ENCODE results near the gene DTNA. TPM values are rescaled to one million over a fixed set of nuclear protein-coding genes. Genes with fewer than 3 reads are reported as not detected.

Gene DTNA
- total and polyA plus RNA-seq, 2 of the 8 experiments (the other 6 are each of a cell fraction or from before 2014, with no cell fraction given), result 30.2 to 32.7 TPM

- TF ChIP-seq, protein P1, sequence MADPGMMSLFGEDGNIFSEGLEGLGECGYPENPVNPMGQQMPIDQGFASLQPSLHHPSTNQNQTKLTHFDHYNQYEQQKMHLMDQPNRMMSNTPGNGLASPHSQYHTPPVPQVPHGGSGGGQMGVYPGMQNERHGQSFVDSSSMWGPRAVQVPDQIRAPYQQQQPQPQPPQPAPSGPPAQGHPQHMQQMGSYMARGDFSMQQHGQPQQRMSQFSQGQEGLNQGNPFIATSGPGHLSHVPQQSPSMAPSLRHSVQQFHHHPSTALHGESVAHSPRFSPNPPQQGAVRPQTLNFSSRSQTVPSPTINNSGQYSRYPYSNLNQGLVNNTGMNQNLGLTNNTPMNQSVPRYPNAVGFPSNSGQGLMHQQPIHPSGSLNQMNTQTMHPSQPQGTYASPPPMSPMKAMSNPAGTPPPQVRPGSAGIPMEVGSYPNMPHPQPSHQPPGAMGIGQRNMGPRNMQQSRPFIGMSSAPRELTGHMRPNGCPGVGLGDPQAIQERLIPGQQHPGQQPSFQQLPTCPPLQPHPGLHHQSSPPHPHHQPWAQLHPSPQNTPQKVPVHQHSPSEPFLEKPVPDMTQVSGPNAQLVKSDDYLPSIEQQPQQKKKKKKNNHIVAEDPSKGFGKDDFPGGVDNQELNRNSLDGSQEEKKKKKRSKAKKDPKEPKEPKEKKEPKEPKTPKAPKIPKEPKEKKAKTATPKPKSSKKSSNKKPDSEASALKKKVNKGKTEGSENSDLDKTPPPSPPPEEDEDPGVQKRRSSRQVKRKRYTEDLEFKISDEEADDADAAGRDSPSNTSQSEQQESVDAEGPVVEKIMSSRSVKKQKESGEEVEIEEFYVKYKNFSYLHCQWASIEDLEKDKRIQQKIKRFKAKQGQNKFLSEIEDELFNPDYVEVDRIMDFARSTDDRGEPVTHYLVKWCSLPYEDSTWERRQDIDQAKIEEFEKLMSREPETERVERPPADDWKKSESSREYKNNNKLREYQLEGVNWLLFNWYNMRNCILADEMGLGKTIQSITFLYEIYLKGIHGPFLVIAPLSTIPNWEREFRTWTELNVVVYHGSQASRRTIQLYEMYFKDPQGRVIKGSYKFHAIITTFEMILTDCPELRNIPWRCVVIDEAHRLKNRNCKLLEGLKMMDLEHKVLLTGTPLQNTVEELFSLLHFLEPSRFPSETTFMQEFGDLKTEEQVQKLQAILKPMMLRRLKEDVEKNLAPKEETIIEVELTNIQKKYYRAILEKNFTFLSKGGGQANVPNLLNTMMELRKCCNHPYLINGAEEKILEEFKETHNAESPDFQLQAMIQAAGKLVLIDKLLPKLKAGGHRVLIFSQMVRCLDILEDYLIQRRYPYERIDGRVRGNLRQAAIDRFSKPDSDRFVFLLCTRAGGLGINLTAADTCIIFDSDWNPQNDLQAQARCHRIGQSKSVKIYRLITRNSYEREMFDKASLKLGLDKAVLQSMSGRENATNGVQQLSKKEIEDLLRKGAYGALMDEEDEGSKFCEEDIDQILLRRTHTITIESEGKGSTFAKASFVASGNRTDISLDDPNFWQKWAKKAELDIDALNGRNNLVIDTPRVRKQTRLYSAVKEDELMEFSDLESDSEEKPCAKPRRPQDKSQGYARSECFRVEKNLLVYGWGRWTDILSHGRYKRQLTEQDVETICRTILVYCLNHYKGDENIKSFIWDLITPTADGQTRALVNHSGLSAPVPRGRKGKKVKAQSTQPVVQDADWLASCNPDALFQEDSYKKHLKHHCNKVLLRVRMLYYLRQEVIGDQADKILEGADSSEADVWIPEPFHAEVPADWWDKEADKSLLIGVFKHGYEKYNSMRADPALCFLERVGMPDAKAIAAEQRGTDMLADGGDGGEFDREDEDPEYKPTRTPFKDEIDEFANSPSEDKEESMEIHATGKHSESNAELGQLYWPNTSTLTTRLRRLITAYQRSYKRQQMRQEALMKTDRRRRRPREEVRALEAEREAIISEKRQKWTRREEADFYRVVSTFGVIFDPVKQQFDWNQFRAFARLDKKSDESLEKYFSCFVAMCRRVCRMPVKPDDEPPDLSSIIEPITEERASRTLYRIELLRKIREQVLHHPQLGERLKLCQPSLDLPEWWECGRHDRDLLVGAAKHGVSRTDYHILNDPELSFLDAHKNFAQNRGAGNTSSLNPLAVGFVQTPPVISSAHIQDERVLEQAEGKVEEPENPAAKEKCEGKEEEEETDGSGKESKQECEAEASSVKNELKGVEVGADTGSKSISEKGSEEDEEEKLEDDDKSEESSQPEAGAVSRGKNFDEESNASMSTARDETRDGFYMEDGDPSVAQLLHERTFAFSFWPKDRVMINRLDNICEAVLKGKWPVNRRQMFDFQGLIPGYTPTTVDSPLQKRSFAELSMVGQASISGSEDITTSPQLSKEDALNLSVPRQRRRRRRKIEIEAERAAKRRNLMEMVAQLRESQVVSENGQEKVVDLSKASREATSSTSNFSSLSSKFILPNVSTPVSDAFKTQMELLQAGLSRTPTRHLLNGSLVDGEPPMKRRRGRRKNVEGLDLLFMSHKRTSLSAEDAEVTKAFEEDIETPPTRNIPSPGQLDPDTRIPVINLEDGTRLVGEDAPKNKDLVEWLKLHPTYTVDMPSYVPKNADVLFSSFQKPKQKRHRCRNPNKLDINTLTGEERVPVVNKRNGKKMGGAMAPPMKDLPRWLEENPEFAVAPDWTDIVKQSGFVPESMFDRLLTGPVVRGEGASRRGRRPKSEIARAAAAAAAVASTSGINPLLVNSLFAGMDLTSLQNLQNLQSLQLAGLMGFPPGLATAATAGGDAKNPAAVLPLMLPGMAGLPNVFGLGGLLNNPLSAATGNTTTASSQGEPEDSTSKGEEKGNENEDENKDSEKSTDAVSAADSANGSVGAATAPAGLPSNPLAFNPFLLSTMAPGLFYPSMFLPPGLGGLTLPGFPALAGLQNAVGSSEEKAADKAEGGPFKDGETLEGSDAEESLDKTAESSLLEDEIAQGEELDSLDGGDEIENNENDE (IDR thresholded peaks at IDR 0.05; ENCODE audit: insufficient replicate concordance, low read length), result no peak
- no peak for TF ChIP-seq HDAC6 (IDR thresholded peaks at IDR 0.05; ENCODE audit: low read depth, low read length)
- TF ChIP-seq, protein P2, sequence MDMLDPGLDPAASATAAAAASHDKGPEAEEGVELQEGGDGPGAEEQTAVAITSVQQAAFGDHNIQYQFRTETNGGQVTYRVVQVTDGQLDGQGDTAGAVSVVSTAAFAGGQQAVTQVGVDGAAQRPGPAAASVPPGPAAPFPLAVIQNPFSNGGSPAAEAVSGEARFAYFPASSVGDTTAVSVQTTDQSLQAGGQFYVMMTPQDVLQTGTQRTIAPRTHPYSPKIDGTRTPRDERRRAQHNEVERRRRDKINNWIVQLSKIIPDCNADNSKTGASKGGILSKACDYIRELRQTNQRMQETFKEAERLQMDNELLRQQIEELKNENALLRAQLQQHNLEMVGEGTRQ (IDR thresholded peaks at IDR 0.05; ENCODE audit: low read length), result no peak
- TF ChIP-seq EP300 (IDR thresholded peaks at IDR 0.05; ENCODE audit: borderline replicate concordance in 1 of 2, low read depth in 2 of 2, low read length in 2 of 2), result no peak
- TF ChIP-seq ZNF274 (IDR thresholded peaks at IDR 0.05; ENCODE audit: borderline replicate concordance, extremely low read depth, low read length), result no peak
- no peak for TF ChIP-seq RAD21 (IDR thresholded peaks at IDR 0.05 in 1 of 2, conservative IDR thresholded peaks at IDR 0.05 in 1 of 2; ENCODE audit: low read depth in 2 of 2, low read length in 2 of 2)
- no peak for TF ChIP-seq TEAD4 (IDR thresholded peaks at IDR 0.05; ENCODE audit: low read depth, low read length)
- no peak for TF ChIP-seq RXRA (IDR thresholded peaks at IDR 0.05; ENCODE audit: insufficient read depth, low read depth, low read length)
These were observed 24.0 kb downstream of the DTNA start (continued) for GRCh38 chr18:34734056-34734455.
